T-helper 1 cell treated with Interleukin-12 subunit alpha and Interleukin-12 subunit beta and Interleukin-4 antibody, amounts not matched to agents 30 μg/mL and 1 μg/mL, for 36 hours (primary cell): ENCODE data around the gene ISG15.

ENCODE experiments used
- H3K27ac Mint-ChIP-seq: one replicate; pipeline ENCODE4 v1.8.0; 2021; ENCODE audit warnings: mild to moderate bottlenecking, mixed read lengths
- H3K27me3 Mint-ChIP-seq: one replicate; pipeline ENCODE4 v1.8.0; 2021; ENCODE audit warnings: low read depth, mixed read lengths
- H3K36me3 Mint-ChIP-seq: one replicate; pipeline ENCODE4 v1.8.0; 2021; ENCODE audit warnings: low read depth, mixed read lengths
- H3K4me1 Mint-ChIP-seq: one replicate; pipeline ENCODE4 v1.8.0; 2021; ENCODE audit warnings: low read depth, mixed read lengths
- H3K4me3 Mint-ChIP-seq: one replicate; pipeline ENCODE4 v1.8.0; 2021; ENCODE audit warnings: mild to moderate bottlenecking, moderate library complexity, mixed read lengths
- H3K9me3 Mint-ChIP-seq: one replicate; pipeline ENCODE4 v1.8.0; 2021; ENCODE audit warnings: mixed read lengths

Gene ISG15

GRCh38 chr1:996851-997712 is 16.2 kb upstream of the ISG15 start:
- Mint-ChIP-seq H3K4me3 (no peak overlapping the region), H3K4me1 (peaks cover 8% of the 10 kb centered on the region), H3K9me3 (peaks cover 8% of the 10 kb centered on the region), H3K27ac (peak overlapping the region; percentile 34), H3K27me3 (peaks cover 44% of the 10 kb centered on the region), H3K36me3 (no peaks in the 10 kb centered on the region)

DNA sequence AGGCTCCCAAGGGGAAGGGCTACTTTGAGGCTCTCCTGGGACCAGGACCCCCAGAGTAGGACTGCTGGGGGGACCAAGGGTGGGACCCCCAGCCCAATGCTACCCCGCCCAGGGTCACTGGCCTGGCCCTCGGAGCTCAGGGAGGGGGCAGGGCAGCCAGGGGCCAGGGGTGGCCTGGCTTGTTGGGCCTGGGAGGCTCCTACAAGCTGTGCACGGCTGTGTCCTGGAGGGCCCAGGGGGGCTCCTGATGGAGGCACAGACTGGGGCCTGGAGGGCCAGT is 15.6 kb upstream of the ISG15 start:
- Mint-ChIP-seq H3K36me3 (no peaks in the 10 kb centered on the region), H3K27ac (no peak overlapping the region), H3K4me1 (peaks cover 5% of the 10 kb centered on the region), H3K27me3 (peaks cover 44% of the 10 kb centered on the region), H3K4me3 (no peak overlapping the region), H3K9me3 (peaks cover 2% of the 10 kb centered on the region)

DNA sequence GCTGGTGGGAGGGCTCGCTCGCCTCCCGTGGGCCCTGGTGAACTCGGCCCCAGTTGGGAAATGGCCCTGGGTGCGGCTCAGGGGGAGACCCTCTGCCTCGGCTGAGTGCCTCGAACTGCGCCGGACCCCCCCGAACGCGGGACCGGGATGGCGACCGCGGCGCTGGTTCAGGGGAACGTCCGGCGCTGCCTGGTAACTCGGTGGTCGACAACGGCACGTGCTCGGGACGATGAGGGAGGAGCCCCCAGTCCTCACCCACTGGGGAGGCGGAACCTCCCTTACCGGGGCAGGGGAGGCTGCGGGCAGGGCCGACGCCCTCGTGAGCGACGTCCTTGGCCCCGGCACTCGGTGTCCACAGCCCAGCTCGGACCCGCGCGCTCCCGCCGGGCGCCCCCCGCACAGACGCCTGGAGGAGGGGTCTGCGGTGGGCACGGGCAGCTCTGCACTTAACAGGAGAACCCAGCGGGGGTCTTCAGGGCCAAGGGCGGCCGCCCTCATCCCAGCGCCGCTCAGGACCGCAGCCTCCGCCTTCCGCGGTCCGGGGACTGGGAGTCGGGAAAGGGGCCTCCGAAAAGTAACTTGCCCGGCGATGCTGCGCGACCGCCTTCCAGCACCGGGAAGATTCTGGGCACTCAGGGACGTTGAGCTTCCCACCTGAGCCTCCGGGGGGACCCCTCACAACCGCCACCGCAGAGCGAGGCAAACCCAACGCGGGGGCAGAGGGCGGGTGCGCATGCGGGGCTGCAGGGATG is 15.1 kb upstream of the ISG15 start:
- Mint-ChIP-seq H3K4me1 (peaks cover 4% of the 10 kb centered on the region), H3K4me3 (no peak overlapping the region), H3K36me3 (no peaks in the 10 kb centered on the region), H3K9me3 (no peaks in the 10 kb centered on the region), H3K27me3 (peaks cover 43% of the 10 kb centered on the region), H3K27ac (no peak overlapping the region)

DNA sequence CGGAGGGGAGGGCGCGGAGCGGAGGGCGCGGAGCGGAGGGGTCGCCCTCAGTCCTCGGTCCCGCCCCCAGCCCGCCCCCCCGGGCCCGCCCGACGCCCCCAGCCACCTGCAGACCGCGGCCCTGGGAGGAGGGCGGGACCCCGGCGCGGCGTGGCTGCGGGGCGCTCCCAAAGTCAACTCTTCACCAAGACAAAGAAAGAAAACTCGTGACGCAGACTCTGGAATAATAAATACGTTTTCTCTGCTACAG is 14.6 kb upstream of the ISG15 start:
- no peak overlapping the region for H3K4me3 Mint-ChIP-seq
- H3K36me3 Mint-ChIP-seq, result no peaks in the 10 kb centered on the region
- no peaks in the 10 kb centered on the region for H3K9me3 Mint-ChIP-seq
- H3K4me1 Mint-ChIP-seq, result peaks cover 4% of the 10 kb centered on the region
- peaks cover 47% of the 10 kb centered on the region for H3K27me3 Mint-ChIP-seq
- H3K27ac Mint-ChIP-seq, result no peak overlapping the region

DNA sequence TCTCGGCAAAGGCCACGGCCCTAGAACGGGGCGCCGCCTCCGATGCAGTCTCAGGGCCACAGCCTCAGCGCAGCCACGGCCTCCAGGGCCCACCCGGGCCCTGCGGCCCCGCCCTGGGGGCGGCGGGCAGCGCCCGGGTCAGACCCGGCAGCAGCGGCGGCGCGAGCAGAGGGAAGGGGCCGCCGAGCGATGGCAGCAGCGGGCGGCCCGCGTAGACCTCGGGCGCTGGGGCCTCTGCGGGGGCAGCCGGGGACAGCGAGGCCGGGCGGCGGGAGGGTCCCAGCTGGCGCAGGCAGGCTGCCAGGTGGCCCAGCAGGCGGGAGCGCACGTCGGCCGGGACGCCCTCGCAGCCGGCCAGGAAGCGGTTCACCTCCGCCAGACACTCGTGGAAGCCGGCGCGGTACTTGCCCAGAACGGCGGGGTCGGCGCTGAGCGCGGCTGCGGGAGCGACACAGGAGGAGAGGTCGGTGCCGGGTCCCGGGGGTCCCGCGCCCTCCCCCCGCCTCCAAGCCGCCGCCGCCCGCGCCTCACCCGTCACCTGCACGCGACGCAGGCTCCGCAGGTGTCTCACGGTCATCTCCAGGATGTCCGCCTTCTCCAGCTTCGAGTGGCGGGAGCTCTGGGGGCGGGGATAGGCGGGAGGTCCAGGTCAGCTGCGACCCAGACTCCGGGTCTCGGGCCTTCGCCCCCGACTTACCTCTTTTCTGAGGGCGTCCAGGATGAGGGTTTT is 14.1 kb upstream of the ISG15 start:
- H3K27ac Mint-ChIP-seq, result no peak overlapping the region
- H3K4me3 Mint-ChIP-seq, result no peak overlapping the region
- peaks cover 48% of the 10 kb centered on the region for H3K27me3 Mint-ChIP-seq
- peaks cover 4% of the 10 kb centered on the region for H3K4me1 Mint-ChIP-seq
- no peaks in the 10 kb centered on the region for H3K36me3 Mint-ChIP-seq
- H3K9me3 Mint-ChIP-seq, result no peaks in the 10 kb centered on the region

GRCh38 chr1:999725-1000356 is 13.5 kb upstream of the ISG15 start, which contains the start of gene HES4:
TSS of gene HES4 (minus strand) at chr1:1000097. CDS start at chr1:999973, 124 bp downstream.
- peak within 1 kb of the TSS; percentile 37 for H3K4me3 Mint-ChIP-seq
- peaks cover 7% of the 10 kb centered on the region for H3K4me1 Mint-ChIP-seq
- no peaks in the 10 kb centered on the region for H3K36me3 Mint-ChIP-seq
- H3K27me3 Mint-ChIP-seq, result peaks cover 50% of the 10 kb centered on the region
- no peaks in the 10 kb centered on the region for H3K9me3 Mint-ChIP-seq
- peak within 1 kb of the TSS; percentile 76 for H3K27ac Mint-ChIP-seq

DNA sequence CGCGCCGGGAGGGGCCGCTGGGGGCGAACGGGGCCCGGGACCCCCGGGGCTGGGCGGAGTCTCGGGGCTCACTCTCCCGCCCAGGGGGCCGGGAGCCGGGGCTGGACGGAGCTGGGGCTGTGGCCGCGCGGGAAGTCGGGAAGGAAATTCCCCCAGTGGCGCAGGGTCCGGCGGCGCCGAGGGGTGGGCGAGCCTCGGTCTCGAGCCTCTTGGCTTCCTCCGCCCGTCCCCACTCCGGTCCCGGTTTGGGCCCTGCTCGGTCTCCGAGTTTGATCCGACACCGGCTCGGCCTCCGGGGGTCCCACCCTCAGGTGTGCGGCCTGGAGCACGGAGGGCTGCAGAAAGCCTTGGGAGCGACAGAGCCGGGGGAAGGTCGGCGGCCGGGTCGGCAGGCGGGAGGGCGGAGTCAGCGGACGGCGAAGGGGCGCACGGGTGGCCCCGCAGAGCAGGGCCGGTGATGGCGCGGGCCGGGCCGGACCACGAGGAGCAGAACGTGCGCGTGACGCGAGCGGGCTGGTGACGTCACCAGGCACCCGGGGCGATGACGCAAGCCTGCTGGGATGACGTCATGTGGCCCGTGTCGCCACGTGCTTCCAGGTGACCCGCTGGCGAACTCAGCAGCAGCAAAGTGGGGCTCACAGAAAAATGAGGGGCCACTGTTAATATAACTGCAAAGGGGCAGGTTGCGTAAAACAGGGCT is 12.8 kb upstream of the ISG15 start:
- H3K27me3 Mint-ChIP-seq, result peaks cover 49% of the 10 kb centered on the region
- H3K36me3 Mint-ChIP-seq, result no peaks in the 10 kb centered on the region
- H3K9me3 Mint-ChIP-seq, result no peaks in the 10 kb centered on the region
- H3K4me1 Mint-ChIP-seq, result peaks cover 13% of the 10 kb centered on the region
- H3K4me3 Mint-ChIP-seq, result peak overlapping the region; percentile 37
- peak overlapping the region; percentile 76 for H3K27ac Mint-ChIP-seq

- Mint-ChIP-seq H3K4me1 (peaks cover 10% of the 10 kb centered on the region), H3K9me3 (no peaks in the 10 kb centered on the region), H3K27ac (peak overlapping the region; percentile 76), H3K4me3 (no peak overlapping the region), H3K27me3 (peaks cover 44% of the 10 kb centered on the region), H3K36me3 (no peaks in the 10 kb centered on the region)
These were observed 12.1 kb upstream of the ISG15 start for GRCh38 chr1:1001057-1001783.

DNA sequence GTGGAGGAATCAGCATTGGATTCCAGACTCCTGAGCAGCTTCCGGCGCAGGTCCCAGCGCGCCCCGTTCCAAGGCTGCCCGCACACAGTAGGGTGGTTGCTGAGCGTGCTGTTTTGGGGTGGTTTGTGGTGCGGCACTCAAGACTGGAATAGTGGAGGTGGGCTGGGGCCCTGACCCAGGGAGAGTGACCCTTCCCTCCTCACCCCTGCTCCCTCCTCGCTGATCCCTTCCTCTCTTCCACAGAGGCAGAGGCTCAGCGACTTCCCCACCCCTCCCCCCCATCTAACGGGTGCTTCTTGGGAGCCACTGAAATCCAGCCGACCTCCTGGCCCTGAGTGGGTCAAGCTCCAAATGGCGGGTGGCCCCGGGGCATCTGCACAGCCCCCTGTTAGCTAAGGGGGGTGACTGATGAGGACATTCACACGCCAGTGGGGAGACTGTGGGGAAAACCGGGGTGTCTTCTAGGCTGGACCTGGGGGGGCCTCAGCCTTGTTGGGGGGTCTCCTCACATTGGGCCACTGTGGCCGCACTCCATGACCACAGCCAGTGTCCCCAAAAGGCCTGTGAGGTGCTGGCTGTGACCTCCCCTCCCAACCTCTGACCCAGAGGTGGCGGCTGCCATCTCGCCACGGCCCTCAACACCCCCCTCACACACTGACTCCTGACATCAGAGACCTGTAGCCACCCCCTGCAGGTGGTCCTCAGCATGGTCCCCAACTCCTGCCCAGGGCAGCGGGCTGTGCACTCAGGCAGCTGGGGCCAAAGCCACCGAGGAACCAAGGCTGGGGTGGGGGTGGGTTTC is 9.5 kb upstream of the ISG15 start:
- H3K9me3 Mint-ChIP-seq, result no peaks in the 10 kb centered on the region
- peaks cover 10% of the 10 kb centered on the region for H3K4me1 Mint-ChIP-seq
- H3K36me3 Mint-ChIP-seq, result no peaks in the 10 kb centered on the region
- H3K27me3 Mint-ChIP-seq, result peaks cover 42% of the 10 kb centered on the region
- no peak overlapping the region for H3K4me3 Mint-ChIP-seq
- no peak overlapping the region for H3K27ac Mint-ChIP-seq

GRCh38 chr1:1004420-1004779 is 8.9 kb upstream of the ISG15 start:
- no peaks in the 10 kb centered on the region for H3K9me3 Mint-ChIP-seq
- H3K4me3 Mint-ChIP-seq, result peak overlapping the region; percentile 30
- no peak overlapping the region for H3K27ac Mint-ChIP-seq
- H3K27me3 Mint-ChIP-seq, result peaks cover 41% of the 10 kb centered on the region
- H3K36me3 Mint-ChIP-seq, result no peaks in the 10 kb centered on the region
- peaks cover 10% of the 10 kb centered on the region for H3K4me1 Mint-ChIP-seq

GRCh38 chr1:1004780-1005697 is 8.3 kb upstream of the ISG15 start:
- H3K4me3 Mint-ChIP-seq, result peak overlapping the region; percentile 30
- H3K9me3 Mint-ChIP-seq, result no peaks in the 10 kb centered on the region
- H3K4me1 Mint-ChIP-seq, result peaks cover 10% of the 10 kb centered on the region
- H3K27ac Mint-ChIP-seq, result peak overlapping the region; percentile 32
- peaks cover 39% of the 10 kb centered on the region for H3K27me3 Mint-ChIP-seq
- H3K36me3 Mint-ChIP-seq, result no peaks in the 10 kb centered on the region

GRCh38 chr1:1005774-1006304 is 7.5 kb upstream of the ISG15 start:
- peaks cover 9% of the 10 kb centered on the region for H3K4me1 Mint-ChIP-seq
- peaks cover 36% of the 10 kb centered on the region for H3K27me3 Mint-ChIP-seq
- H3K36me3 Mint-ChIP-seq, result no peaks in the 10 kb centered on the region
- H3K27ac Mint-ChIP-seq, result no peak overlapping the region
- no peak overlapping the region for H3K4me3 Mint-ChIP-seq
- H3K9me3 Mint-ChIP-seq, result no peaks in the 10 kb centered on the region
